HG03521 (cell line): ENCODE results near the gene DHX16.

Source experiments
- ATAC-seq: cut with Tn5 transposase; IDR thresholded peaks from one replicate; pipeline ENCODE4 v1.9.1; 2021; ENCODE audit warnings: mild to moderate bottlenecking, moderate library complexity; ENCODE audit not compliant: unreplicated experiment

DHX16 gene

GRCh38 chr6:30696432-30696831, 23.6 kb upstream of the DHX16 start:
- no peak for ATAC-seq

- no peak for ATAC-seq
Observed at GRCh38 chr6:30691208-30691847, 18.5 kb upstream of the DHX16 start.

GRCh38 chr6:30690403-30691207, 17.8 kb upstream of the DHX16 start, which contains the start of gene NRM:
Gene NRM, minus strand, starts transcription at chr6:30690984. Its CDS starts 10 bp downstream, at chr6:30690974.
- ATAC-seq, result peak; percentile 31

- no peak for ATAC-seq
Observed at GRCh38 chr6:30689985-30690384, 17.2 kb upstream of the DHX16 start.

- no peak for ATAC-seq
Observed at GRCh38 chr6:30689022-30689865, 16.4 kb upstream of the DHX16 start.

GRCh38 chr6:30688569-30688968, 15.8 kb upstream of the DHX16 start:
- ATAC-seq, result no peak

- ATAC-seq, result no peak
Observed at GRCh38 chr6:30687659-30688431, 15.0 kb upstream of the DHX16 start.

GRCh38 chr6:30686908-30687658, 14.3 kb upstream of the DHX16 start:
- ATAC-seq, result peak; percentile 46

- no peak for ATAC-seq
Observed at GRCh38 chr6:30686009-30686907, 13.5 kb upstream of the DHX16 start, which contains the start of gene PPP1R18. Gene PPP1R18, minus strand, starts transcription at chr6:30686645. Its CDS starts 627 bp downstream, at chr6:30686018.

GRCh38 chr6:30685157-30686008, 12.6 kb upstream of the DHX16 start:
- ATAC-seq, result no peak

GRCh38 chr6:30684386-30685156, 11.8 kb upstream of the DHX16 start:
- no peak for ATAC-seq

- ATAC-seq, result no peak
Observed at GRCh38 chr6:30683980-30684338, 11.2 kb upstream of the DHX16 start.

GRCh38 chr6:30683183-30683979, 10.6 kb upstream of the DHX16 start:
- ATAC-seq, result no peak

GRCh38 chr6:30682143-30683117, 9.6 kb upstream of the DHX16 start:
- peak; percentile 31 for ATAC-seq

- ATAC-seq, result no peak
Observed at GRCh38 chr6:30681766-30682142, 8.9 kb upstream of the DHX16 start.
